ENCODE measurements around the gene VOPP1. TPM values are rescaled to one million over a fixed set of nuclear protein-coding genes. Genes with fewer than 3 reads are reported as not detected.

VOPP1 gene
- total RNA-seq, 1 experiment from 2014 or later = 63.9 TPM

GRCh38 chr7:55467047-55467593 is 105.2 kb downstream of the VOPP1 start:
- Mint-ChIP-seq H3K27ac (no peak overlapping the region), H3K36me3 (peaks cover 67% of the 10 kb centered on the region), H3K4me3 (no peak overlapping the region)

GRCh38 chr7:55465691-55466090 is 106.6 kb downstream of the VOPP1 start:
- no peak for DNase-seq (ENCODE audit: low spot score)
- Mint-ChIP-seq H3K27ac (no peak overlapping the region), H3K36me3 (peaks cover 75% of the 10 kb centered on the region), H3K4me3 (no peak overlapping the region), H3K27me3 (ENCODE audit: low read depth) (peaks cover 14% of the 10 kb centered on the region), H3K9me3 (peaks cover 69% of the 10 kb centered on the region), H3K4me1 (no peaks in the 10 kb centered on the region)
- CTCF ChIA-PET = no interaction called here
- TF ChIP-seq MXD4 (CRISPR knock-in tag; IDR thresholded peaks at IDR 0.05; ENCODE audit: borderline replicate concordance) = no peak
- POLR2A ChIA-PET = no interaction called here
- no peak for ATAC-seq

More at GRCh38 chr7:55467047-55467593, 105.2 kb downstream of the VOPP1 start:
- H3K4me1 Mint-ChIP-seq = no peaks in the 10 kb centered on the region
- CTCF ChIA-PET = interaction anchor here (1.4 kb wide), 1 partner anchor 54 kb away, joined by 3 read pairs; no protein-coding TSS in a partner anchor
- no peak for ATAC-seq
- H3K27me3 Mint-ChIP-seq (ENCODE audit: low read depth) = peaks cover 7% of the 10 kb centered on the region
- POLR2A ChIA-PET = no interaction called here
- no peak for DNase-seq (ENCODE audit: low spot score)
- H3K9me3 Mint-ChIP-seq = peaks cover 58% of the 10 kb centered on the region
- TF ChIP-seq SMAD3 (CRISPR knock-in tag; IDR thresholded peaks at IDR 0.05; ENCODE audit: borderline replicate concordance) (no peak), AR (CRISPR knock-in tag; IDR thresholded peaks at IDR 0.05) (no peak), GABPB1 (CRISPR knock-in tag; IDR thresholded peaks at IDR 0.05) (no peak), AFF4 (CRISPR knock-in tag; IDR thresholded peaks at IDR 0.05; ENCODE audit: borderline replicate concordance) (no peak), ZNF512 (CRISPR knock-in tag; IDR thresholded peaks at IDR 0.05; ENCODE audit: borderline replicate concordance) (no peak)

- CTCF ChIA-PET = no interaction called here
- H3K36me3 Mint-ChIP-seq = peaks cover 82% of the 10 kb centered on the region
- H3K4me3 Mint-ChIP-seq = no peak overlapping the region
- POLR2A ChIA-PET = no interaction called here
- peaks cover 82% of the 10 kb centered on the region for H3K9me3 Mint-ChIP-seq
- DNase-seq (ENCODE audit: low spot score) (no peak), ATAC-seq (no peak)
- peaks cover 18% of the 10 kb centered on the region for H3K27me3 Mint-ChIP-seq (ENCODE audit: low read depth)
- no peaks in the 10 kb centered on the region for H3K4me1 Mint-ChIP-seq
- TF ChIP-seq MYBL2 (CRISPR knock-in tag; IDR thresholded peaks at IDR 0.05) (no peak), NFATC4 (CRISPR knock-in tag; IDR thresholded peaks at IDR 0.05) (no peak), ZNF423 (CRISPR knock-in tag; IDR thresholded peaks at IDR 0.05) (no peak), SMAD4 (CRISPR knock-in tag; IDR thresholded peaks at IDR 0.05) (no peak), ZNF425 (CRISPR knock-in tag; conservative IDR thresholded peaks at IDR 0.05) (no peak)
- H3K27ac Mint-ChIP-seq = no peak overlapping the region
Measured at GRCh38 chr7:55464422-55464821, 107.9 kb downstream of the VOPP1 start.

Data from WTC11 (cell line).